Ectodermal cell (in vitro differentiated cells): Measurements from ENCODE around the gene MOBP.

Experiments
- H3K27ac ChIP-seq: 2 replicates; pipeline ENCODE4 v1.7.0; 2013; ENCODE audit warnings: mild to moderate bottlenecking, low read depth, low read length; ENCODE audit not compliant: insufficient read depth, poor library complexity, severe bottlenecking
- H3K27me3 ChIP-seq: 2 replicates; pipeline ENCODE4 v1.7.0; 2013; ENCODE audit warnings: mild to moderate bottlenecking, low read length; ENCODE audit not compliant: insufficient read depth, control insufficient read depth, poor library complexity, severe bottlenecking
- H3K36me3 ChIP-seq: one replicate; pipeline ENCODE4 v1.7.0; 2013; ENCODE audit warnings: low read length; ENCODE audit not compliant: control insufficient read depth, insufficient read depth
- H3K4me1 ChIP-seq: one replicate; pipeline ENCODE4 v1.7.0; 2013; ENCODE audit warnings: low read length; ENCODE audit not compliant: control insufficient read depth, insufficient read depth
- H3K4me3 ChIP-seq: 2 replicates; pipeline ENCODE4 v1.7.0; 2013; ENCODE audit warnings: low read depth, low read length, control low read depth; ENCODE audit not compliant: insufficient read depth
- H3K9me3 ChIP-seq: 2 replicates; pipeline ENCODE4 v1.7.0; 2013; ENCODE audit warnings: mild to moderate bottlenecking, low read length, moderate library complexity; ENCODE audit not compliant: control insufficient read depth
- WGBS, 2 experiments: methylation state at CpG; one replicate each; pipeline ENCODE4 v1.1.7; 2013; ENCODE audit warnings: missing lambda C conversion rate in 2 of 2; 5-methylcytosine and 5-hydroxymethylcytosine counted together

Gene MOBP

GRCh38 chr3:39513791-39514369 lies 46.4 kb downstream of the MOBP start:
- Histone ChIP-seq H3K36me3 (no peaks in the 10 kb centered on the region), H3K4me3 (no peak overlapping the region), H3K4me1 (no peaks in the 10 kb centered on the region), H3K27ac (no peak overlapping the region), H3K27me3 (no peaks in the 10 kb centered on the region), H3K9me3 (no peaks in the 10 kb centered on the region)
- 90 to 92% methylated on average over 3 of the region's 3 CpGs for WGBS, 2 experiments

GRCh38 chr3:39515681-39516441 lies 48.4 kb downstream of the MOBP start:
- no peaks in the 10 kb centered on the region for H3K9me3 ChIP-seq
- 77% methylated on average over 11 of the region's 11 CpGs for WGBS, 2 experiments
- H3K36me3 ChIP-seq: no peaks in the 10 kb centered on the region
- H3K4me3 ChIP-seq: no peak overlapping the region
- H3K27me3 ChIP-seq: no peaks in the 10 kb centered on the region
- H3K27ac ChIP-seq: no peak overlapping the region
- H3K4me1 ChIP-seq: no peaks in the 10 kb centered on the region

GRCh38 chr3:39519103-39519502 lies 51.6 kb downstream of the MOBP start:
- H3K4me1 ChIP-seq: no peaks in the 10 kb centered on the region
- H3K27me3 ChIP-seq: no peaks in the 10 kb centered on the region
- H3K27ac ChIP-seq: no peak overlapping the region
- H3K9me3 ChIP-seq: no peaks in the 10 kb centered on the region
- H3K36me3 ChIP-seq: no peaks in the 10 kb centered on the region
- H3K4me3 ChIP-seq: no peak overlapping the region
- 85% methylated on average over 2 of the region's 2 CpGs for WGBS, 2 experiments

- no peaks in the 10 kb centered on the region for H3K27me3 ChIP-seq
- no peak overlapping the region for H3K4me3 ChIP-seq
- no peaks in the 10 kb centered on the region for H3K36me3 ChIP-seq
- no peaks in the 10 kb centered on the region for H3K4me1 ChIP-seq
- peaks cover 2% of the 10 kb centered on the region for H3K9me3 ChIP-seq
- no peak overlapping the region for H3K27ac ChIP-seq
- 86 to 93% methylated on average over 2 of the region's 3 CpGs for WGBS, 2 experiments
These were observed 52.2 kb downstream of the MOBP start for GRCh38 chr3:39519554-39520288.

GRCh38 chr3:39521456-39521855 lies 54.0 kb downstream of the MOBP start:
- WGBS, 2 experiments: 94 to 98% methylated on average over 3 of the region's 3 CpGs
- Histone ChIP-seq H3K4me3 (no peak overlapping the region), H3K4me1 (no peaks in the 10 kb centered on the region), H3K27ac (no peak overlapping the region), H3K9me3 (peaks cover 2% of the 10 kb centered on the region), H3K27me3 (no peaks in the 10 kb centered on the region), H3K36me3 (no peaks in the 10 kb centered on the region)

- no peak overlapping the region for H3K4me3 ChIP-seq
- no peaks in the 10 kb centered on the region for H3K36me3 ChIP-seq
- WGBS, 2 experiments: 94% methylated on average over 1 of the region's 1 CpG; no CpG with 5 or more reads in 1 of the 2 experiments
- no peak overlapping the region for H3K27ac ChIP-seq
- H3K9me3 ChIP-seq: peaks cover 2% of the 10 kb centered on the region
- no peaks in the 10 kb centered on the region for H3K27me3 ChIP-seq
- H3K4me1 ChIP-seq: no peaks in the 10 kb centered on the region
These were observed 56.6 kb downstream of the MOBP start for GRCh38 chr3:39524107-39524506.

GRCh38 chr3:39528844-39529243 lies 61.4 kb downstream of the MOBP start:
- Histone ChIP-seq H3K27me3 (no peaks in the 10 kb centered on the region), H3K27ac (no peak overlapping the region), H3K36me3 (no peaks in the 10 kb centered on the region), H3K9me3 (peaks cover 2% of the 10 kb centered on the region), H3K4me3 (no peak overlapping the region), H3K4me1 (no peaks in the 10 kb centered on the region)
- 86 to 88% methylated on average over 4 of the region's 4 CpGs for WGBS, 2 experiments

GRCh38 chr3:39529577-39529976 lies 62.1 kb downstream of the MOBP start:
- no peaks in the 10 kb centered on the region for H3K4me1 ChIP-seq
- no peaks in the 10 kb centered on the region for H3K9me3 ChIP-seq
- 89 to 90% methylated on average over 9 of the region's 9 CpGs for WGBS, 2 experiments
- H3K4me3 ChIP-seq: no peak overlapping the region
- H3K27me3 ChIP-seq: no peaks in the 10 kb centered on the region
- no peaks in the 10 kb centered on the region for H3K36me3 ChIP-seq
- no peak overlapping the region for H3K27ac ChIP-seq

GRCh38 chr3:39531066-39531465 lies 63.6 kb downstream of the MOBP start:
- Histone ChIP-seq H3K4me1 (no peaks in the 10 kb centered on the region), H3K27me3 (no peaks in the 10 kb centered on the region), H3K9me3 (no peaks in the 10 kb centered on the region), H3K27ac (no peak overlapping the region), H3K36me3 (no peaks in the 10 kb centered on the region), H3K4me3 (no peak overlapping the region)
- 92 to 95% methylated on average over 6 of the region's 6 CpGs for WGBS, 2 experiments

GRCh38 chr3:39531665-39532064 lies 64.2 kb downstream of the MOBP start:
- H3K4me1 ChIP-seq: no peaks in the 10 kb centered on the region
- no peaks in the 10 kb centered on the region for H3K27me3 ChIP-seq
- H3K9me3 ChIP-seq: no peaks in the 10 kb centered on the region
- no peak overlapping the region for H3K27ac ChIP-seq
- H3K36me3 ChIP-seq: no peaks in the 10 kb centered on the region
- WGBS, 2 experiments: 91 to 92% methylated on average over 3 of the region's 3 CpGs
- H3K4me3 ChIP-seq: no peak overlapping the region
